HepG2 (cell line): ENCODE measurements around the gene DIAPH3.

ENCODE experiments used
- MXI1 ChIP-seq: IDR thresholded peaks from 3 replicates; pipeline ENCODE4 v1.6.1; 2012; ENCODE audit warnings: low read depth, low read length, inconsistent platforms, borderline replicate concordance
- SMC3 ChIP-seq: IDR thresholded peaks from 2 replicates; pipeline ENCODE4 v1.6.1; 2011; ENCODE audit warnings: low read length, improper control_type of control experiment
- TF ChIP-seq, protein P1 (sequence below): sonication (generic); formaldehyde crosslinking; IDR thresholded peaks from 2 replicates; pipeline ENCODE4 v1.5.0; 2020; ENCODE audit warnings: mild to moderate bottlenecking, missing genetic modification reagents, moderate library complexity

DNA sequence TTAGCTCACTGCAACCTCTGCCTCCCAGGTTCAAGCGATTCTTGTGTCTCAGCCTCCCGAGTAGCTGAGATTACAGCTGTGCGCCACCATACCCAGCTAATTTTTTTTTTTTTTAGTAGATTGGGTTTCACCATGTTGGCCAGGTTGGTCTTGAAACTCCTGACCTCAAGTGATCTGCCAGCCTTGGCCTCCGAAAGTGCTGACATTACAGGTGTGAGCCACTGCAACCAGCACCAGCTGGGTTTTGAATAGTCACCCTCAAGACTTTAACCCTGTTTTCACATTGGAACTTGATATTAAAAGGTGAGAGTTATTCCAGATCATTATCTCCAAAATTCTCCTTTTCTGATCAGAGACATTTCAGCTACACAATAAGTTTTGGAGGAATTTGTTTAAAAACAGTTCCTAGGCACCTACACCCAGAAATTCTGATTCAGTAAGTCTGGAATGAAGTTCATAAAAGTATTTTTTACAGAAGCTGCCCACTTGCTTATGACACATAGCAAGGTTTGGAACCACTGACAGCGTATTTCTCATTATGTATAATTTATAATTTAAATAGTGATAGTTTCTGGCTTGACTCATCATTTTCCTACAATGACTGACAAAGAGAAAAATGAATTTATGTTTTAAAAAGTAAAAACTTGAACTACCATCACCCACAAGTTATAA is 417.3 kb downstream of the DIAPH3 start:
- TF ChIP-seq SMC3: no peak
- TF ChIP-seq, protein P1, sequence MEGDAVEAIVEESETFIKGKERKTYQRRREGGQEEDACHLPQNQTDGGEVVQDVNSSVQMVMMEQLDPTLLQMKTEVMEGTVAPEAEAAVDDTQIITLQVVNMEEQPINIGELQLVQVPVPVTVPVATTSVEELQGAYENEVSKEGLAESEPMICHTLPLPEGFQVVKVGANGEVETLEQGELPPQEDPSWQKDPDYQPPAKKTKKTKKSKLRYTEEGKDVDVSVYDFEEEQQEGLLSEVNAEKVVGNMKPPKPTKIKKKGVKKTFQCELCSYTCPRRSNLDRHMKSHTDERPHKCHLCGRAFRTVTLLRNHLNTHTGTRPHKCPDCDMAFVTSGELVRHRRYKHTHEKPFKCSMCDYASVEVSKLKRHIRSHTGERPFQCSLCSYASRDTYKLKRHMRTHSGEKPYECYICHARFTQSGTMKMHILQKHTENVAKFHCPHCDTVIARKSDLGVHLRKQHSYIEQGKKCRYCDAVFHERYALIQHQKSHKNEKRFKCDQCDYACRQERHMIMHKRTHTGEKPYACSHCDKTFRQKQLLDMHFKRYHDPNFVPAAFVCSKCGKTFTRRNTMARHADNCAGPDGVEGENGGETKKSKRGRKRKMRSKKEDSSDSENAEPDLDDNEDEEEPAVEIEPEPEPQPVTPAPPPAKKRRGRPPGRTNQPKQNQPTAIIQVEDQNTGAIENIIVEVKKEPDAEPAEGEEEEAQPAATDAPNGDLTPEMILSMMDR (CRISPR knock-in tag): no peak
- TF ChIP-seq MXI1: no peak
